Measurements from ENCODE around the gene RHOU.

GRCh38 chr1:228744918-228745317 lies 9.6 kb downstream of the RHOU start:
- TF ChIP-seq POLR2AphosphoS5 (IDR thresholded peaks at IDR 0.05; ENCODE audit: low read depth, low read length) (no peak), REST (IDR thresholded peaks at IDR 0.05; ENCODE audit: insufficient read depth in 1 of 2, low read depth in 2 of 2, low read length in 2 of 2) (no peak), SIN3A (IDR thresholded peaks at IDR 0.05; ENCODE audit: borderline replicate concordance, insufficient read depth, low read length) (no peak)

Measured in PFSK-1 (cell line).